Panc1 (cell line): Measurements from ENCODE around the gene INPP4A. TPM values are rescaled to one million over a fixed set of nuclear protein-coding genes. Genes with fewer than 3 reads are reported as not detected.
A peak's percentile ranks its signal among the peaks of the same experiment; 100 is the strongest.

Experiments
- ATAC-seq: fragments of 200-7000 bp; cut with Tn5 transposase; 2 replicates; pipeline ENCODE4 v1.9.1; 2020; ENCODE audit warnings: mild to moderate bottlenecking, moderate library complexity
- BruUV-seq: library from RNA; stranded (reverse); fragments of 400-500 nt; replicated peaks from 2 replicates; lab custom pipeline; 2021; lab: Mats Ljungman, UMichigan
- CTCF ChIA-PET: fragments of 300-600 bp; sonication (Branson Sonifier 250); formaldehyde crosslinking; loops from one replicate; lab custom pipeline; 2022; ENCODE audit warnings: antibody characterized with exemption; lab: Charles Lee
- POLR2A ChIA-PET: fragments of 300-600 bp; sonication (Branson Sonifier 250); formaldehyde crosslinking; loops from one replicate; lab custom pipeline; 2022; ENCODE audit warnings: antibody characterized with exemption; lab: Charles Lee
- DNase-seq: peaks from one replicate; pipeline ENCODE4 v3.0.0-alpha.2; 2010; ENCODE audit warnings: low read depth, low spot score
- H3K27ac ChIP-seq: 2 replicates; pipeline ENCODE4 v1.5.1; 2011; ENCODE audit warnings: mild to moderate bottlenecking, low read length, inconsistent platforms
- H3K27me3 ChIP-seq: fragments of 200-500 bp; sonication (Bioruptor generic); 2 replicates; pipeline ENCODE4 v1.6.0; 2014; ENCODE audit warnings: low read length, inconsistent platforms; ENCODE audit not compliant: control insufficient read depth, insufficient read depth
- H3K36me3 ChIP-seq: fragments of 200-500 bp; sonication (Bioruptor generic); 2 replicates; pipeline ENCODE4 v1.5.1; 2014; ENCODE audit warnings: inconsistent platforms, mild to moderate bottlenecking, low read length, moderate library complexity; ENCODE audit not compliant: control insufficient read depth, insufficient read depth
- H3K4me1 ChIP-seq: 2 replicates; pipeline ENCODE4 v1.5.1; 2011; ENCODE audit warnings: inconsistent platforms, mild to moderate bottlenecking, low read length, moderate library complexity; ENCODE audit not compliant: control insufficient read depth, insufficient read depth
- H3K4me3 ChIP-seq, 2 experiments: 2 replicates each; pipeline ENCODE4 v1.5.1; 2011 to 2012; ENCODE audit warnings: low read depth in 2 of 2, low read length in 2 of 2, mild to moderate bottlenecking in 2 of 2, inconsistent platforms in 1 of 2, moderate library complexity in 1 of 2
- H3K9me3 ChIP-seq: fragments of 200-500 bp; sonication (Bioruptor generic); 2 replicates; pipeline ENCODE4 v1.5.1; 2014; ENCODE audit warnings: low read depth, mild to moderate bottlenecking, inconsistent platforms, low read length, moderate library complexity; ENCODE audit not compliant: control insufficient read depth, insufficient read depth
- POLR2AphosphoS5 ChIP-seq: IDR thresholded peaks from 2 replicates; pipeline ENCODE4 v1.6.1; 2012; ENCODE audit warnings: mild to moderate bottlenecking, low read depth, low read length, moderate library complexity
- SIN3A ChIP-seq: IDR thresholded peaks from 2 replicates; pipeline ENCODE4 v1.6.1; 2012; ENCODE audit warnings: low read depth, mild to moderate bottlenecking, low read length, moderate library complexity, borderline replicate concordance; ENCODE audit not compliant: insufficient read depth
- TCF7L2 ChIP-seq: IDR thresholded peaks from 2 replicates; pipeline ENCODE4 v1.6.1; 2011; ENCODE audit warnings: mild to moderate bottlenecking, low read depth, low read length, inconsistent platforms
- in situ Hi-C: cut with HindIII; loops from 2 replicates; pipeline ENCODE4 v1.10.0; 2016; ENCODE audit warnings: low sequenced_read_pairs, low pct_unique_long_range_greater_than_20kb
- intact Hi-C: fragments of 100-400 bp; cut with micrococcal nuclease; formaldehyde crosslinking; loops from one replicate; pipeline ENCODE4 v1.10.0; 2022; ENCODE audit not compliant: unreplicated experiment
- total RNA-seq: library from RNA; stranded (reverse); gene quantifications from one replicate; pipeline ENCODE4 v1.2.1, GENCODE V29; 2021; ENCODE audit not compliant: unreplicated experiment
- TF ChIP-seq, protein P1 (sequence below): fragments of 450-650 bp; IDR thresholded peaks from 2 replicates; pipeline ENCODE4 v1.5.1; 2017; ENCODE audit warnings: mild to moderate bottlenecking
- TF ChIP-seq, protein P2 (sequence below), 2 experiments: IDR thresholded peaks; 2 replicates each; pipeline ENCODE4 v1.6.1; 2011 to 2012; ENCODE audit warnings: low read depth in 2 of 2, control low read depth in 1 of 2, low read length in 1 of 2, mild to moderate bottlenecking in 1 of 2, moderate library complexity in 1 of 2; ENCODE audit not compliant: insufficient read depth in 1 of 2

INPP4A gene
- total RNA-seq, 1 experiment from 2014 or later: 22.9 TPM

DNA sequence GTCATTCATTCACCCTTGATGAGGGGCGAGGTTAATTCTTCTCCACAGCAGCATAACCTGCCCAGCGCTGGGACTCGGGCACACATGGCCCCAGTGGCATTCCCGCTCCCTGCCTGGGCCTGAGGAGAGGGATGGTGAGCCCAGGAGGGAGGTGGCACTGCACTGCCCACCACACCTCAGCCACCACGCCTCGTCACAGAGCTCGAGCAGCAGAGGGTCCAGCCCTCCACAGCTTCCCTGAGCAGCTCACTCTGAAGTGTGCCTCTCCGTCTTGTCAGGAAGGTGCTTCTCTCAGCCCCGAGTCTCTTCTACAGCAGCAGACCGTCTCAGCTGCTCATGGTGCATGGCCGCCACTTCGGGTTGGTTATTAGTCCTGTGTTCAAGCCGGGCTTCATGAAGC lies 128.8 kb downstream of the INPP4A start:
- no peaks in the 10 kb centered on the region for H3K36me3 ChIP-seq
- intact Hi-C loops (no loop called here), in situ Hi-C loops (no loop called here)
- H3K27me3 ChIP-seq: no peaks in the 10 kb centered on the region
- H3K9me3 ChIP-seq: no peaks in the 10 kb centered on the region
- ChIA-PET CTCF (no interaction called here), POLR2A (no interaction called here)
- DNase-seq (no peak), ATAC-seq (no peak)
- BruUV-seq: no TSS peak
- H3K4me3 ChIP-seq: no peak overlapping the region
- TF ChIP-seq POLR2AphosphoS5: no peak
- no peaks in the 10 kb centered on the region for H3K4me1 ChIP-seq
- H3K27ac ChIP-seq: no peak overlapping the region

DNA sequence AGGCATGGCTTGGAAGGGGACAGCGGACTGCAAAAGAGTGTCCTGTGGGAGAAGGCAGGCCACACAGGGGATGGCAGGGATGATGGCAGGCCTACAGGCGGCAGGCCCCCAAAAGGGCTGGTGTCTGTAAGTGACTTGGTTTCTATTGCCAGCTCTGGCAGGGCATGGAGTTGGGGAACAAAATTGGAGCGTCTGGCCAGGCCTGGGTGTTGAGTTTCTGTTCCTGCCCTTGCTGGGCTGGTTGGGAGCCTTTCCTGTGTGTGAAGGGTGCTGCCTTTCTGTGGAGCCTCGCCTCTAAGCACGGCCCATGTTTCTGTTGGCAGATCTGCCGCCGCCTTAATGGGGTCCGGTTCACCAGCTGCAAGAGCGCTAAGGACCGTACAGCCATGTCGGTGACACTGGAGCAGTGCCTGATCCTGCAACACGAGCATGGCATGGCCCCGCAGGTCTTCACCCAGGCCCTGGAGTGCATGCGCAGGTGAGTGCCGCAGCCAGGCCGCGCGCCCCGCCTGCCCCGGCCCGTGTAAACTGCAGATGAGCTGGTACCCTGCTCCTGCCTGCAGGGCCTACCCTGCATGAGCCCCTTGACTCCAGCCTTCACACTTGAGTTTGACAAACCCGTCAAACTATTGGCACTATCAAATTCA lies 132.1 kb downstream of the INPP4A start:
- H3K36me3 ChIP-seq: no peaks in the 10 kb centered on the region
- no peak overlapping the region for H3K27ac ChIP-seq
- no peaks in the 10 kb centered on the region for H3K27me3 ChIP-seq
- ChIA-PET CTCF (no interaction called here), POLR2A (no interaction called here)
- BruUV-seq: no TSS peak
- in situ Hi-C loops: no loop called here
- H3K4me3 ChIP-seq: no peak overlapping the region
- TF ChIP-seq POLR2AphosphoS5 (no peak), TCF7L2 (no peak), SIN3A (no peak)
- TF ChIP-seq, protein P1, sequence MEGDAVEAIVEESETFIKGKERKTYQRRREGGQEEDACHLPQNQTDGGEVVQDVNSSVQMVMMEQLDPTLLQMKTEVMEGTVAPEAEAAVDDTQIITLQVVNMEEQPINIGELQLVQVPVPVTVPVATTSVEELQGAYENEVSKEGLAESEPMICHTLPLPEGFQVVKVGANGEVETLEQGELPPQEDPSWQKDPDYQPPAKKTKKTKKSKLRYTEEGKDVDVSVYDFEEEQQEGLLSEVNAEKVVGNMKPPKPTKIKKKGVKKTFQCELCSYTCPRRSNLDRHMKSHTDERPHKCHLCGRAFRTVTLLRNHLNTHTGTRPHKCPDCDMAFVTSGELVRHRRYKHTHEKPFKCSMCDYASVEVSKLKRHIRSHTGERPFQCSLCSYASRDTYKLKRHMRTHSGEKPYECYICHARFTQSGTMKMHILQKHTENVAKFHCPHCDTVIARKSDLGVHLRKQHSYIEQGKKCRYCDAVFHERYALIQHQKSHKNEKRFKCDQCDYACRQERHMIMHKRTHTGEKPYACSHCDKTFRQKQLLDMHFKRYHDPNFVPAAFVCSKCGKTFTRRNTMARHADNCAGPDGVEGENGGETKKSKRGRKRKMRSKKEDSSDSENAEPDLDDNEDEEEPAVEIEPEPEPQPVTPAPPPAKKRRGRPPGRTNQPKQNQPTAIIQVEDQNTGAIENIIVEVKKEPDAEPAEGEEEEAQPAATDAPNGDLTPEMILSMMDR: no peak
- DNase-seq (no peak), ATAC-seq (0 out of 2 replicates have a peak, but pooled peaks have one; percentile 41)
- no peaks in the 10 kb centered on the region for H3K9me3 ChIP-seq
- H3K4me1 ChIP-seq: no peaks in the 10 kb centered on the region
- intact Hi-C loops: no loop called here

DNA sequence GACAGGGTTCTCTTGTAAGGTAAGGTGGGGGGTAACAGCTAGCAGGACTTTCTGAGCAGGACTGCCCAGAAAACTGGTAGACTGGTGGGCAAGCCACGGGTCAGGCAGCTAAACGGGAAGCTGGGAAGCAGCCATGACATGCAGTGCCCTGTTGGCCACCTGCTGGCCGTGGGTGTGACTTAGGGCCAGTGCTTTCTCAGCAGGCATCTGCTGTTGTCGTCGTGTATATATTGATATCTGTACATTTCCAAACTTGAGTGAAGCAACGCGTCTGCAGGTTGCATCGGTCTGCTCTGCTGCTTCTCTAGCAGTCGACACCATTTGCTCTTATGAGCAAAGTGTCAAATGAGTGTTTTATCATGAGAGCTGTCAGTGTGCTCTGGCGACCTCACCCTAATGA lies 132.7 kb downstream of the INPP4A start:
- no peaks in the 10 kb centered on the region for H3K36me3 ChIP-seq
- no peak for ATAC-seq
- no peak overlapping the region for H3K27ac ChIP-seq
- H3K27me3 ChIP-seq: no peaks in the 10 kb centered on the region
- H3K4me3 ChIP-seq: no peak overlapping the region
- ChIA-PET CTCF (no interaction called here), POLR2A (no interaction called here)
- TF ChIP-seq, protein P1: no peak; the same call in 1 of the 2 replicates
- TF ChIP-seq, protein P2, sequence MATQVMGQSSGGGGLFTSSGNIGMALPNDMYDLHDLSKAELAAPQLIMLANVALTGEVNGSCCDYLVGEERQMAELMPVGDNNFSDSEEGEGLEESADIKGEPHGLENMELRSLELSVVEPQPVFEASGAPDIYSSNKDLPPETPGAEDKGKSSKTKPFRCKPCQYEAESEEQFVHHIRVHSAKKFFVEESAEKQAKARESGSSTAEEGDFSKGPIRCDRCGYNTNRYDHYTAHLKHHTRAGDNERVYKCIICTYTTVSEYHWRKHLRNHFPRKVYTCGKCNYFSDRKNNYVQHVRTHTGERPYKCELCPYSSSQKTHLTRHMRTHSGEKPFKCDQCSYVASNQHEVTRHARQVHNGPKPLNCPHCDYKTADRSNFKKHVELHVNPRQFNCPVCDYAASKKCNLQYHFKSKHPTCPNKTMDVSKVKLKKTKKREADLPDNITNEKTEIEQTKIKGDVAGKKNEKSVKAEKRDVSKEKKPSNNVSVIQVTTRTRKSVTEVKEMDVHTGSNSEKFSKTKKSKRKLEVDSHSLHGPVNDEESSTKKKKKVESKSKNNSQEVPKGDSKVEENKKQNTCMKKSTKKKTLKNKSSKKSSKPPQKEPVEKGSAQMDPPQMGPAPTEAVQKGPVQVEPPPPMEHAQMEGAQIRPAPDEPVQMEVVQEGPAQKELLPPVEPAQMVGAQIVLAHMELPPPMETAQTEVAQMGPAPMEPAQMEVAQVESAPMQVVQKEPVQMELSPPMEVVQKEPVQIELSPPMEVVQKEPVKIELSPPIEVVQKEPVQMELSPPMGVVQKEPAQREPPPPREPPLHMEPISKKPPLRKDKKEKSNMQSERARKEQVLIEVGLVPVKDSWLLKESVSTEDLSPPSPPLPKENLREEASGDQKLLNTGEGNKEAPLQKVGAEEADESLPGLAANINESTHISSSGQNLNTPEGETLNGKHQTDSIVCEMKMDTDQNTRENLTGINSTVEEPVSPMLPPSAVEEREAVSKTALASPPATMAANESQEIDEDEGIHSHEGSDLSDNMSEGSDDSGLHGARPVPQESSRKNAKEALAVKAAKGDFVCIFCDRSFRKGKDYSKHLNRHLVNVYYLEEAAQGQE (IDR thresholded peaks at IDR 0.05; ENCODE audit: insufficient read depth in 1 of 2, low read depth in 2 of 2, low read length in 1 of 2): no peak
- TF ChIP-seq TCF7L2: no peak
- TF ChIP-seq POLR2AphosphoS5: no peak
- intact Hi-C loops (no loop called here), in situ Hi-C loops (no loop called here)
- no TSS peak for BruUV-seq
- no peaks in the 10 kb centered on the region for H3K9me3 ChIP-seq
- no peak for DNase-seq
- no peaks in the 10 kb centered on the region for H3K4me1 ChIP-seq
